ENCODE results near the gene FRY. TPM values are rescaled to one million over a fixed set of nuclear protein-coding genes. Genes with fewer than 3 reads are reported as not detected.

FRY gene
- total RNA-seq, 1 experiment from 2014 or later, result 1.9 TPM

DNA sequence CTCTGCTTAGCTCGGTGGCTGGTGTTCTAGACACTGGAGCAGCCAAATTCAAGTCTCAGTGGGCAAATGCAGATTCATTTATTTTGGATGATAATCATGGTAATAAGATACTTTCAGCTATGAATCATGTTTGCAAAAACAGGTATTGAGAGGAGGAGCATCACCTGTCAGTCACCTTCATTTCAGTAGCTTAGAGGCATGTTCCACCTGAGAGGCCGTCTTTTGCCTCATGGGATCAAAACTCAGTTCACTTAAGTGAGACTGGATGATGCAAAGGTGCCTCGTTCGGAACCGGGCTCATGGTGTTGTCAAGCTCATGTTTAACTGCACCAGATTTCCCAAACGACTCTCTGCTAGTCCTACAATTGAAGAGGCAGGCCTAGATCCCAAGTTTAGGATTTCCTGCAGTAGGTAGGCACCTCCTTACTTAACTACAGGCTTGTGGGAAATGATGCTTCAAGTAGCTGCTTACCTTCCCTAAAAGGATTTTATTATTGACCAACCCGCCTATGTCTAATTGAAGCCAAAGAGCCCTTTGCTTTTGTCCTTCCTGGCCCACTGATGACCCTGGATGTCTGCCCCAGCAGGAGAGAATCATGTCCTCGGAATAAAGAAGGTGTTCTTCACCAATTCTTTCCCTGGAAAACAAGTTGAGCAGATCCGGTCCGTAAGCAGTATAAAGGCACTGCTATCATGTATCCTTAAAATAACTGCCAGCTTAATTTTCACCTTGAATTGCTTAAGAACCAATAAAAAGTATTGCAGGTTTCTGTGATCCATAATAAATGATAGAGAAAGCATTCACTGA is 223.5 kb downstream of the FRY start:
- DNase-seq (ENCODE audit: low read depth), result no peak
- in situ Hi-C loops (cut with HindIII; ENCODE audit: low pct_unique_long_range_greater_than_20kb, low sequenced_read_pairs), result no loop called here

DNA sequence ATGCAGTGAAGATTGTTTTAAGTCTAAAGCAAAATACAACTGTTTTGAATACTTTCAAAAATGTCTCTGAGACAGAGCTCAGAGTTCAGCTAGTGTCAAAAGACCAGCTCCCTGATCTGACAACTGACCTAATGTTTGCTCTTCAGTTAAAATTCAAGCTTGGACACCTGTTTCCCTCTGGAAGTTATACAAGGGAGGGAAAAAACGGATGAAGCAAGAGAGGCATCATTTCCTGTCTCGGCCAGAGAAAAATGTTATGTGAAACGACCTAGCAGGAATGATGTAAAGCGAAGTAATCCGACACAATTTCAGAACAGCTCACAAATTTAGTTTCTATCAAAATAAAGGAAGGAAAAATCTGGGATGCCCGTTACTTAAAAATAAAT is 224.1 kb downstream of the FRY start:
- in situ Hi-C loops (cut with HindIII; ENCODE audit: low pct_unique_long_range_greater_than_20kb, low sequenced_read_pairs), result no loop called here
- no peak for DNase-seq (ENCODE audit: low read depth)

DNA sequence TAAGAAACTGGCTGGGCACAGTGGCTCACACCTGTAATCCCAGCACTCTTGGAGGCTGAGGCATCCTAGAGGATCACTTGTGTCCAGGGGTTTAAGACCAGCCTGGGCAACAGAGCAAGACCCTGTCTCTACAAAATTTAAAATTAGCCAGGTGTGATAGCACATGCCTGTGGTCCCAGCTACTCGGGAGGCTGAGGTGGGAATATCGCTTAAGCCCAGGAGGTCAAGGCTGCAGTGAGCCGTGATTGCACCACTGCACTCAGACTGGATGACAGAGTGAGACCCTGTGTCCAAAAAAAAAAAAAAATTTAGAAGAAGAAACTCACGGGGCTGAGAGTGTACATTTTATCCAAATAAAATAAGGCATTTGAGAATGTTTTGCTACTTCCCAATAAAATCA is 224.7 kb downstream of the FRY start:
- in situ Hi-C loops (cut with HindIII; ENCODE audit: low pct_unique_long_range_greater_than_20kb, low sequenced_read_pairs), result no loop called here

DNA sequence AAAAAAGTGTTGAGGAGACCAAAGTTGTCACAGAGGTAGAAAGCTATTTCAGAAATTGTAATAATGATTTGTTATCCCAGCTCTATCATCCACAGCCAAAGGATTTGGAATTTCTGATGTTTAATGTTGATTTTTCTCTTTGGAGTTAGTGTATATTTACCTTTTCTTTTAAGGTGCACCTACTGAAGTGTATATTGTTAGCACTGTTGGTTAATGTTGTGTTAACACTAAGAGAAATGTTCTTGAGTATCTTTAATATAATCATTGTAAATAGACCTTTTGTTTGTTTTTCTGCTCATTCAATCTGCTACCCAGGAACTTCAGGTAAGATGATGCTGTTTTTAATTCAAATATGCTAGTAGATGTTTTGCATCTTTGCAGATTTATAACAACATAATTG is 226.1 kb downstream of the FRY start:
- in situ Hi-C loops (cut with HindIII; ENCODE audit: low pct_unique_long_range_greater_than_20kb, low sequenced_read_pairs), result no loop called here
- DNase-seq (ENCODE audit: low read depth), result no peak

More for the DNA sequence above, 224.7 kb downstream of the FRY start:
- DNase-seq (ENCODE audit: low read depth), result no peak

DNA sequence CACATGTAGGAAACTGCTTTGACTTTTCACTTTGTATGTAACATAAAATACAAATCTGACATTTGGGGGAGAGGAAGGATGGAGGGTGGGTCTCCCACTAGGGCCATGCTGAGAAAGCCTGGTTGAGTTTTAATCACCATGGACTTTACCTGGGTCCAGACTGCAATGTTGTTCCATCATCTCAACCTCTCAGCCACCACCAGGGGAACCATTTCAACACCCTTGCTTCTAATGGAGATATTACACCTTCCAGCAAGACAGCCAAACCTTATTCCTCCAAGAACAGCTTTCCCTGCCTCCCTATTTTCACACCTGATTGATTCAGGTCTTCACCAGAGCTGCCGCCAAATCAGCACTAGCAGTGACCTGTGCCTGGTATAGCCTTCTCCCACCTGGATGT is 227.5 kb downstream of the FRY start:
- in situ Hi-C loops (cut with HindIII; ENCODE audit: low pct_unique_long_range_greater_than_20kb, low sequenced_read_pairs), result no loop called here

DNA sequence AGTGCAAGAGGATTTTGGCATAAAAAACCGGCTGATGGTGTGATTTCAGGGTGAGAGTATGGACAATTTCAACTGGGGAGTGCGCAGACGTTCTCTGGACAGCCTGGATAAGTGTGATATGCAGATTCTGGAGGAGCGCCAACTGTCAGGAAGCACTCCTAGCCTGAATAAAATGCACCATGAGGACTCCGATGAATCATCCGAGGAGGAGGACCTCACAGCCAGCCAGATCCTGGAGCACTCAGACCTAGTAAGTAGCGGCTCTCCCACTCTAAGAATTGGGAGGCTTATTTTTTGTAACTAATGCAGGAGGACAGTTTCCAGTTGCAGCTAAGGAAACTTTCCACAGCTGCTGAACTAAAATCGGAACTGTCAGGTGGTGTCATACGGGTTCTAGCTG is 230.0 kb downstream of the FRY start:
- in situ Hi-C loops (cut with HindIII; ENCODE audit: low pct_unique_long_range_greater_than_20kb, low sequenced_read_pairs), result no loop called here
- DNase-seq (ENCODE audit: low read depth), result no peak

More for the DNA sequence above, 227.5 kb downstream of the FRY start:
- DNase-seq (ENCODE audit: low read depth), result no peak

DNA sequence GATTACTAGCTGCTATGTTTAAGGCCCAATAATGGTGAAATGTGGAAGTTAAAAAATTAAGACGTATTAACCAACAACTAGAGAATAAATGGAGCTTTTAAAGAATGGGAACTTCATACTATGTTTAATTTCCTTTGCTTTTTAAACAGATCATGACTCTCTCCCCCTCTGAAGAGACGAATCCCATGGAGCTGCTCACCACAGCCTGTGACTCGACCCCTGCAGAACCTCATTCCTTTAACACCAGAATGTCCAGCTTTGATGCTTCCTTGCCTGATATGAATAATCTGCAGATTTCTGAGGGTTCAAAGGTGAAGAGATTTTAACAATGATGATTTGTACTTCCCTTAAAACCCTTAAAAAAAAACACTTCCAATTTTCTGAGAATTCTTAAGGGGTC is 230.6 kb downstream of the FRY start:
- in situ Hi-C loops (cut with HindIII; ENCODE audit: low pct_unique_long_range_greater_than_20kb, low sequenced_read_pairs), result no loop called here
- no peak for DNase-seq (ENCODE audit: low read depth)

DNA sequence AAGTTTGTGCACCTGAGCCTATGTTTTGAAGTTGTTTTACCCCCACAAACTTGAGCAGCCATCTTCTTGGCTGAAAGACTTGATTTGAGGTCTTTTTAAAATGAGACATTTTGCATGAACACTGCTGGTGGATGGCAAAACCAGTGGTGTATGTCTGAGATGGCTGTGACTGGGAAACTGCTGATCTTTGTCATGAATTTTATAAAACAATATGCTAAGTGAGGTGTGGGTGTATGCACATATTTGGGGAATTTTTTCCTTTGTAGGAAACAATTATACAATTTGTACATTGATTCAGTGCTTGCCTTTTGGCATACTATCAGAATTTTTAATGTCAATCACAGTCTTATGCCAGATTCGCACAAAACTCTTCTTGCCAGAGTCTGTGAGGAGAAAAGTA is 231.0 kb downstream of the FRY start:
- in situ Hi-C loops (cut with HindIII; ENCODE audit: low pct_unique_long_range_greater_than_20kb, low sequenced_read_pairs), result no loop called here
- DNase-seq (ENCODE audit: low read depth), result no peak

DNA sequence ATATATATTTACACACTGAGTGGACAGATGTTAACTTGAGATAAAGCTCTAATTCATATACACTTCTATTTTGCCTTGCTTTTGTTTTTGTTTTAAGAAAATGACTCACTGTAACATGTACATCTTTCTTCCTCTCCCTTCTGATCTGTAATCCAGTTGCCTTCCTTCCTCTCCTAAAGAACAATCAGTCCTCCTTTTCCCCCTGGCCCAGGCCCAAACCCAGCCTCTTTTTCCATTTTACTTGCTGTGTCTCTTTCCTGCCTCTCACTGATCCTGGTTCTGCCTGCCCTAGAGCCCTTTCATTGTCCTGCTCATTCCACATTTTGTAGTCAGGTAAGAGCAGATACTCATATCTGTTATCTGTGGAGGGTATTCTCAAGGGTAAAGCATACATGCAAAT is 232.8 kb downstream of the FRY start:
- no peak for DNase-seq (ENCODE audit: low read depth)
- in situ Hi-C loops (cut with HindIII; ENCODE audit: low pct_unique_long_range_greater_than_20kb, low sequenced_read_pairs), result no loop called here

DNA sequence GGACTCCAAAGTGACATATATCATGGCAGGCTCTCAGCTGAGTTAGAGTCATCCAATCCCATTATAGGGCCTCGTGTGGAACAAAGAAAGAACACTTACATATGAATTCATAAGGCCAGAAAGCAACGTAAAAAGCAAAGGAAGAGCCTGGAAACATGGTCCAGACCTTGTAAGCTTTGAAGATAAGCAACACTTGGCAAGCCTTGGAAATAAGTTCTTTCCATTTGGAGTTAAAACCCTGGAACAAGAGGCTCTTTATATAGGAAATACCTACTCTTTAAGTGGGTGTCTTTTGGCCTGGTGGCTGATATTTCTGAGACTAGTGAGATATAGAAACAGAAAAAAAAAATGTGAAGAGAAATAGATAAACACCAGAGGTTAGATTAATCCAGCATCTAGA is 234.2 kb downstream of the FRY start:
- in situ Hi-C loops (cut with HindIII; ENCODE audit: low pct_unique_long_range_greater_than_20kb, low sequenced_read_pairs), result no loop called here
- no peak for DNase-seq (ENCODE audit: low read depth)

DNA sequence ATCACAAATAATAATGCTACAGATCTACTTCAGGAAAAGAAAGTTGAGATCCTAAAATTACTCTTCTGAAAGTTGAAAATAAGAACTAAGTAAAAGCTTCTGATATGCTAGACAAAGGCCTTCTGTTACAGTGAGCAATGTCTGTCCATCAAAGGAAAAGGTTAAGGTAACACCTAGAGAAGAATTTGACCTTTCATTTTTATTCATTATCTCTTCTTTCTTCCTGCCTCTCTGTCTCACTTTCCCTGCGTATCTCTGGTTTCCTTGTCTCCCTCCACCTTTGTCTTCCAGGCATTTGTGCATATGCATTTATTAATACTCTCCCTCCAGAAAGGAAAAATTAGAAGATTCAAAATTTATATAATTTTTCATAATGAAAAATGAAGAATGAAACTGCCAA is 234.6 kb downstream of the FRY start:
- in situ Hi-C loops (cut with HindIII; ENCODE audit: low pct_unique_long_range_greater_than_20kb, low sequenced_read_pairs), result no loop called here
- DNase-seq (ENCODE audit: low read depth), result no peak

DNA sequence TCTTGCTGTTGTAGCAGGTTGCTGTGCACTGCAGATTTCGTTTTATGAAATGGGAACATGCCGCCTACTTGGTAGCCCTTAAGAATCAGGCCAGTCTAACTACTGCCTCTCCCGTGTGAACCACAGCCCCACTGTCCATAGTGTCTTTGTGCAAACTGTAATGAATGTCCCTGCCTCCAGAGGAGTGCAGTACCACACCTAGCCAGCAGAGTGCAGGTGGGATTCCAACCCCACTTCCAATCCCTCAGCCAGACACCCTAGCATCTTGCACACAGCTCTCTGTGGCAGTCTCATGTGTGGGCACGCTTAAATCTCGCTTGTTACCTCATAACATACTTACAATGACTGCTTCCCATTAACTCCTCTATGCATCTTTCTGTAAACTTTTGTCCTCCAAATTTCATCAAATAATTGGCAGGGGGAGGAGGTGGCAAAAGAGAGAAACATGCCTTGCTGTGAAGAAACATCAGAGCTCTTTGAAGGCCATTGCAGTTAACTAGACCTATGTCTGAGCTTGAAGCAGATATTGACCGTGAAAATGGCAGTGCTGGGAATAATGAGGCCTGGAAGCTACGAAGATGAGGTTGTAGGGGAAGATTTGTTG is 236.4 kb downstream of the FRY start:
- in situ Hi-C loops (cut with HindIII; ENCODE audit: low pct_unique_long_range_greater_than_20kb, low sequenced_read_pairs), result no loop called here
- DNase-seq (ENCODE audit: low read depth), result peak; percentile 8

DNA sequence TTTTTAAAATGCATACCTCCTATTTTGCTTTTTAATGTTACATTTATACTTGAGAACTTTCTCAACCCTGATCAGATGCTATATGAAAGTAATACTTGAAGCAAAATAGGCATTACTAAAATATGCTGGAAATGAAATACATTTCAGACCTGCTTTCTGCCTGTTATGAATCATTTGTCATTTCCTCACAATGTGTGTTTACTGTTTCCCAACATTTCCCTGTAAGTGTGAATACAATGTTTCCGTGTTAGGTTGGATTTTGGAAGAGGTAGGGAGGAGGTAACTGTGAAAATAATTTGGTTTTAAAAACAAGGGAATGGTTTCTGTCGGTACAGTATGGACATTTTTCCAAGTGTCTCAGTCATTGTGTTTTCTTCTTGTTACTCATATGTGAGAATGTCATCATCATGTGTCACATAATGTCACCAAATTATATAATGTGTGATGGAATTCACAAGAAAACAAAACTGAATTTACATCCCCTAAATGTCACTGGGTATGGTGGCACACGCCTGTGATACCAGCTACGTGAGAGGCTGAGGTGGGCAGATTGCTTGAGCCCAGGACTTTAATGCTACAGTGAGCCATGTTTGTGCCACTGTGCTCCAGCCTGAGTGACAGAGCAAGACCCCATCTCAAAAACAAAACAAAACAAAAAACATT is 240.6 kb downstream of the FRY start:
- in situ Hi-C loops (cut with HindIII; ENCODE audit: low pct_unique_long_range_greater_than_20kb, low sequenced_read_pairs), result no loop called here
- no peak for DNase-seq (ENCODE audit: low read depth)

DNA sequence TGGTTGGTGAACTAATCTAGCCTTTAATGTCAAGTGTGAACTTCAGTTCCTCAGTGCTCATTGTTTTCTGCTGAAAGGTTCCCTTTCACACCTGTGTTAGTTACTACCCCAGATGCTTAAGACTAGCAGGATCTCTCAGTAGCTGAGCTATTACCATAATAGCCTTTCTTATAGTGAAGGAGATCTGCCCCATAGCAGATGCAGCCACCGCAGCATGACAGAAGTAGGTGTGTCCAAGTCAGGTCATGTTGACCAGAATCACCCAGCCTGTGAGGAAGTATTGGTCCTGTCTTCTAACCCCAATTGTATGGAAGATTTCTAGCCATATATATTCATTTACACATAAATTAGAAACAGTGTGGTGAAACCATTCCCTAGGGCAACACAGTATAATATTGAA is 246.3 kb downstream of the FRY start:
- in situ Hi-C loops (cut with HindIII; ENCODE audit: low pct_unique_long_range_greater_than_20kb, low sequenced_read_pairs), result no loop called here
- no peak for DNase-seq (ENCODE audit: low read depth)

DNA sequence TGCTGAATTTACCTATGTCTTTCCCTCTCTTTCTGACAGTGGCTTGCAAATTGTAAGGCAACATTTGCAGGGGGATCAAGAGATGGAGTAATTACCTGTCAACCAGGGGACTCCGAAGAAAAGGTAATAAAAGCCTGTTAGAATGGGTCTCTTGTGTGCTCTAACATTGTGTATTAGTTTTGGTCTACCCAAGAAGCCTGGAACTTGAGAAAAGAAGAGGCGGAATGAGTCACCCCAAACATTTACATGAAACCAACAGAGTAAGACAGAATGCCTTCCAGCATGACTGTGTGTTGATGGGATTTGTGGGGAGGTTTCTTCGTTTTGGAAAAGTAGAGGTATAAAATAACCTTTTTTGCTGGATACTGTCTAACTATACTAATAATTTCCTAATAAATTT is 246.9 kb downstream of the FRY start:
- DNase-seq (ENCODE audit: low read depth), result no peak
- in situ Hi-C loops (cut with HindIII; ENCODE audit: low pct_unique_long_range_greater_than_20kb, low sequenced_read_pairs), result no loop called here

DNA sequence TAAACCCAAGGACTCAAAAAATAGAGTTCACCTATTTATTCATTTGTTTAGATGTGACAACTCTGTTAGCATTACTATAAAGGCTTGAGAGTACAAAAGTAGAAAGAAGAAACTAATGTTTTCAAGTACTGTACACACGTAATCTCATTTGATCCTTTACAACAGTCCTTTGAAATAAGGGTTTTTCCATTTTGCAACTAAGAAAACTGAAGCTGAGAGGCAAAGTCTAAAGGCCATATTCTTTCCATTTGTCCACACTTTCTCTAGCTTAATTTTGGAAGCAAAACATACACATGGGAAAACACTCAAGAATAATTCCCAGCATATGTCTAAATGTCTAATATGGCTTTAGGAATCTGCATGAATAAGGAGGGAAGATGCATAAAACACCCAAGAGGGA is 249.5 kb downstream of the FRY start:
- in situ Hi-C loops (cut with HindIII; ENCODE audit: low pct_unique_long_range_greater_than_20kb, low sequenced_read_pairs), result no loop called here

DNA sequence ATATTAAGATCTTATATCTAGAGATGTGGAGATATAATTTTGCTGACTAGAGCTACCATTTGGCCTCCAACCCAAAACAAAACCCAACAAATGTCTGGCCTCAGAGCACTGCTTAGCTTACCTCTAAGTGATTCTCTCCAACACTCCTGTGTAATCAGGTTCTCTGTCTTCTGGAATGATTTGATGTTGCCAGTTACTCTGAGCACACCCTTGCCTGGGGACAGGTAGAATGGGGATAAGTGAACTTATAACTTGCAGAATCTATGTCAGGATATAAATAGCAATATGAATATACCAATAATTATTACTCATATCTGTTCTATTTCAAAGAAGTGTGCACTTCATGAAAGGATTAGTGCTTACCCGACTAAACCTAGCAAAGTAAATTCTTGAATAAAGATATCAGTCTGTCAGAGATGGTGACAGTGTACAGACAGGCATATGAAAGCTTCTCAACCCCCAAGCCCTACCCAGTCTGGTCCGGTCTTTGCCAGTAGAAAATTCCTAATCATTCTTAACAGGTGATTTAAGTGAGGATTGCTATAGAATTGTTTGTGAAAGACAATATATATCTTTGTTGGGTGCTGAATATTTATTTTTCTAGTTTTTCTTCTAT is 250.6 kb downstream of the FRY start:
- no peak for DNase-seq (ENCODE audit: low read depth)
- in situ Hi-C loops (cut with HindIII; ENCODE audit: low pct_unique_long_range_greater_than_20kb, low sequenced_read_pairs), result no loop called here

More for the DNA sequence above, 249.5 kb downstream of the FRY start:
- DNase-seq (ENCODE audit: low read depth), result no peak

DNA sequence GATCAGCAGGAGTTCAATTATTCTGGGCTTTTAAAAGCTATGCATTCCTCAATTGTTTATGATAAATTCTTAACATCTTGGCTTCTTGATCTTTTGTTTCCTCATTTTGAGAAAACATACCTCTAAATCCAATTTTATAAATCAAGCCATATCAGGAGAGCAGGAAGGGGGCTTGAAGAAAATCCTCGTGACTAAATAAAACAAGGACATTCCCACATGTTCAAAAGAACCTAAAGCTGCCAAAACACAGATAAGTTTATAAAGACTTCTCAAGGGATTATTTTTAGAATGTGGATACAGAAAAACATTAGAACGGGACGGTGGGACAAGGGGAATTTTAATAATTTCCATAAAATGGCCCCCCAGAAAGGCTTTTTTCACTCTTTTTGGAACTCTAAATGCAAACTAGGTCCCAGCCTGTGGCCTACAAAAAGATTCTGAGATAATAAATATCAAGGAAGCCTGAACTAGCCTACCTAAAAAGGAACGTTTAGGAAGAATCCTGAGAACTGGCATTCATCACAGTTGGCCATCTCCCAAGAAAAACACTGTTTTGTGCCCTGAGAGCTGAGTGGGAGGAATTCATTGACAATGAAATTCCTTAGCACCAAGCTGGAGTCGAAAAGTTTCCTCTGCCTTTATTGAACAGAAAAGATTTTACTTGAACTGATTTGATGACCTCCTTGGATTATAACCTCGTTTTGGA is 253.5 kb downstream of the FRY start:
- in situ Hi-C loops (cut with HindIII; ENCODE audit: low pct_unique_long_range_greater_than_20kb, low sequenced_read_pairs), result no loop called here

DNA sequence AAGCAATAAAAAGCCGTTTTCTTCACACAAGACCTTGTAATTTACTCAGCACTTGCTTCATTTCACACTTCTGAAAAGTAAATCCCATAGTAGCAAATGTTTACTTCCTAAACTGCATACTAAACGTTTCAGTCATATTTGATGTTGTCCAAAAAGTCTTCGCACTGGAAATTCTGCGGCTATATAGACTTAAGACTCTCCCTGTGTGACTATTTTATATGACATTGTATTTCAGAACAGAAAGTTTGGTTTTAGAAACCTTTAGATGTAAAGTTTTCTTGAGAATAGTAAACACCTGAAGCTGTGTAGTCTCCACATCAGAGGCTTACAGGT is 254.0 kb downstream of the FRY start:
- no peak for DNase-seq (ENCODE audit: low read depth)
- in situ Hi-C loops (cut with HindIII; ENCODE audit: low pct_unique_long_range_greater_than_20kb, low sequenced_read_pairs), result no loop called here

More for the DNA sequence above, 253.5 kb downstream of the FRY start:
- peak; percentile 53 for DNase-seq (ENCODE audit: low read depth)
